Smooth muscle cell of the brain vasculature (primary cell): ENCODE results near the gene ACER3.
"Not testable (repeated sequence)": the region's sequence is repeated elsewhere in the genome, so short reads cannot be mapped to it uniquely, and the experiment has no call there.

Experiments used
- DNase-seq: peaks from one replicate; pipeline ENCODE4 v3.0.0-alpha.2; 2012; ENCODE audit warnings: low read depth, low spot score

The ACER3 gene

DNA sequence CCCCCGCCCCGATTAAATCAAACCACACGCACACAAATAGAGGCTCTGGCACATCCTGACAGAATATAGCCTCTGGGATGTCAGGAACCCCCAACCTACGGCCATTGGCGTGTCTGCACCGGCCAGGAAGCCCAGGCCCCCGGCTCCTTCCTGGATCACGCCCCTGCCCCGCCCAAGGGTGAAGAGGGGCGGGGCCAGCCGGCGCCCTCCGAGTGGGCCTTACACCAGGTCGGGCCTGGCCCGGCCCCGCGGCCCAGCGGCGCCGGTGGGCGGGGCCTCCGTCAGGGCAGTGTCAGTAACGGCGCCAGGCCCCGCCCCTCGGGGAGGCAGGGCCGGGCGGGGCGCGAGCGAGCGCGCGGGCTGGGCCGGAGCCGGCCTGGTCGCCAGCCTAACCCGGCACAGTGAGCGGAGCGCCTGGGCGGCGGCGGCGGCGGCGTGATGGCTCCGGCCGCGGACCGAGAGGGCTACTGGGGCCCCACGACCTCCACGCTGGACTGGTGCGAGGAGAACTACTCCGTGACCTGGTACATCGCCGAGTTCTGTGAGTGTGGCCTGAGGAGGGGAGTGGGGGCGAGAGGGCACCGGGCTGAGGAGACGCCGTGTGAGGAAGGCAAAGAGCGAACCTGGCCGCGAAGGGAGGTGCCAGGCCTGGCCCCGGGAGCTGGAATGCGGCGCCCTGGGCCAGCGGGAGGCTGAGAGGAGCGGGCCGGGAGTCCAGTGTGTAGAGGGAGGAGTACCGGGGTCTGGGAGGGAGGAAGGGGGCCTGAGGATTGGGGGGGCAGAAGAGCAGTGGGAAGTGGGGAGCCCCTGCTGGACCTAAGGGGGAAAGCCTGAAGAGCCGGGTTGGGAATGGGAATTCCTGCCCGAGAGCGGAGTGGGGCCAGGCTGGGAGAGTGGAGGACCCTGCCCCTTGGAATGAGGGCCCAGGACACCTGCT is at the start of gene ACER3:
ACER3 (plus strand) TSS at position 380 of the 937 bp plus-strand sequence; CDS start at position 439, 59 bp downstream.
- DNase-seq = peak; percentile 59

DNA sequence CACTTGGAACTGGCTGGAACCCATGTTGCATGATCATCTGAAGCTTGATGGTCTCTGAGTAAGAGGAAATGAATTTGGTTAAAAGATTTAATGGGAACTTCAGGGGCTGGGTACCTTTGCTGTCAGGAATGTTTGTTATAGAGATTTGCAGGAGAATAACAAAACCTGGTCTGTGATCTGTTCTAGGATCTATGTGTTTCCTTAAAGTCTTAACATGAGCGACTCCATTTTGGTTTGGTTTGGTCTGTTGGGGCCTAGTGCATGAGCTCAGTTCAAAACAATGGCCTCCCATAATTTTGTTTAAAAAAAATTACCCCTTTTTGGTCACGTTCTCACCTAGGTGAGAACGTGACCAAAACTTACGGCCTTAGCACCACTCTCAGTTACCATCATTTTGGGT is 49.5 kb upstream of the ACER3 start:
- no peak for DNase-seq

DNA sequence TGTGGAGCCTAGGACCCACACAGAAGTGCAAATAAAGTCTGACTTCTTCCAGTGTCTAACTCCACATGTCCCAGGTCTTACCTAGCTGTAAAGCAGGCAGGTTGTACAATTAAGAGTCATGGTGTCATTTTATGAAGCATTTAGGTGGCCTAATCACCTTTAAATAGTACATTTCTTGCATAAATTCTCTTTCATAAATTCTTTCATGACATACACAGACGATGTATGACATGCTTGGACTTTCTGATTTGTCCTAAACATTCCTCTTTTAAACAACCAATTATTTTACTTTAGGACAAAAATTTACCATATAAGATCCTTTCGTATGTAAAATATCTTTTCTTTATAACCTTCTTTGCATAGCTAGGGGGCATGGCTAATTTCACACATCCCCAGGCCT is 46.3 kb upstream of the ACER3 start:
- no peak for DNase-seq

DNA sequence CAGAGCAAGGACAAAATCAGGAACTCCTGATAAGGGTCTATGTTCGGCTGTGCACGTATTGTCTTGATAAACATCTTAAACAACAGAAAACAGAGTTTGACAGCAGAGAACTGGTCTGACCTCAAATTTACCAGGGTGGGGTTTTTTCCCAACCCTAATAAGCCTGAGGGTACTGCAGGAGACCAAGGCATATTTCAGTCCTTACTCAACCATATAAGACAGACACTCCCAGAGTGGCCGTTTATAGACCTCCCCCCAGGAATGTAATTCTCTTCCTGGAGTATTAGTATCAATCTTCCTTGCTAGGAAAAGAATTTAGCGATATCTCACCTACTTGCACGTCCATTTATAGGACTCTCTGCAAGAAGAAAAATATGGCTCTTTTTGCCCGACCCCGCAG is 45.0 kb upstream of the ACER3 start:
- DNase-seq = not testable (repeated sequence)

DNA sequence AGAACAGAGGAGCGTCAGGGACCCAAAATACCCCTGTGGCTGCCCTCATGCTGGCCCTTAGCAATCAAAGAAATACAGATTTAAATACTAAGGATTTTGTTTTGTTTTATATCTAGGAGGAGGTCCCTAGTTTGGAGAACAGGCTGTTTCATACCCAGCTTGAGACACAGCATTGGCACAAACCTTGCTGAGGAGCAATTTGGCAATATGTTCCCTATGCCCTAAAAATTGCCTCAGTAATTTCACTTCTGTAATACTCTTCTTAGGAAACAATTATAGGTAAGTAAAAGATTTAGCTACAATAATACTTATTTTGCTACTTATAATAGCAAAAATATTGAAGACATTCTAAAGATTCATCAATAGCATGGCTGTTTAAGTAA is 40.5 kb upstream of the ACER3 start:
- DNase-seq = no peak

DNA sequence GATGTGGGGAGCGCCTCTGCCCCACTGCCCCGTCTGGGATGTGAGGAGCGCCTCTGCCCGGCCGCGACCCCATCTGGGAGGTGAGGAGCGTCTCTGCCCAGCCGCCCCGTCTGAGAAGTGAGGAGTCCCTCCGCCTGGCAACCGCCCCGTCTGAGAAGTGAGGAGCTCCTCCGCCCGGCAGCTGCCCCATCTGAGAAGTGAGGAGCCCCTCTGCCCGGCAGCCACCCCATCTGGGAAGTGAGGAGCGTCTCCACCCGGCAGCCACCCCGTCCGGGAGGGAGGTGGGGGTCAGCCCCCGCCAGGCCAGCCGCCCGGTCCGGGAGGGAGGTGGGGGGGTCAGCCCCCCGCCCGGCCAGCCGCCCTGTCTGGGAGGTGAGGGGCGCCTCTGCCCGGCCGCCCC is 39.3 kb upstream of the ACER3 start:
- not testable (repeated sequence) for DNase-seq

DNA sequence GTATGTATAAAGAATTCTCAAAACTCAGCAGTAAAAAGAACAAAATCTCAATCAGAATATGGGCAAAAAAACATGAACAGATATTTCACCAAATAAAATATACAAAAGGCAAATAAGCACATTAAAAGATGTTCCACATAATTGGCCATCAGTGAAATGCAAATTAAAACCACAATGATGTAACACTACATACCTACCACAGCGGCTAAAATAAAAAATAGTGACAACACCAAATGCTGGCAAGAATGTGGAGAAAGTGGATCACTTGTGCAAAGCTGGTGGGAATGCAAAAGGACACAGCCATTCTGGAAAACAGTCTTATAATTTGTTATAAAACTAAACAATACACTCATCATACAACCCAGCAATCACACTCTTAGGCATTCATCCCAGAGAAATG is 38.3 kb upstream of the ACER3 start:
- no peak for DNase-seq

DNA sequence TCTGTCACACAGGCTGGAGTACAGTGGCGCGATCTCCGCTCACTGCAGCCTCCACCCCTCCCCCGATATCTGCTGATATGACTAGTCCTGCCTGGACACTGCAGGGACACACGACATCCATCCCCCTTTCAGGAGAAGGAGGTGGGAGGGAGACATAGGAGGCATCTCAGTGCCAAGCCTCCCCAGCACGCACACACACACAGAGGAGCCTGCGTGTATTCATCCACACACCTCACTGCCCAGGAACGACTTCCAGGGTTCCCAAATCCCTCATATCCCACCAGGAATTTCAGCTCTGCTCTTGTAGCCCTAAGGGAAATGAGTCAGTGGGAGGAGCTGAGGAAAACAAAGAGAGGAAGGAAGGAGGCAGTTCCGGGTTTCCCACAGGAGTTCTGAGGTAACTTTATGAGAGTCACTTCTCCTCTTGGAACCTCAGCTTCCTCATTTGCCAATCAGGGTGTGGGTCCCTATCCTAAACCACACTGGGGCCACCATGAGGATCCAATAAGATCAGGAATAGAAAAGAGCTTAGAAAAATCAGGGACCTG is 37.2 kb upstream of the ACER3 start:
- no peak for DNase-seq

DNA sequence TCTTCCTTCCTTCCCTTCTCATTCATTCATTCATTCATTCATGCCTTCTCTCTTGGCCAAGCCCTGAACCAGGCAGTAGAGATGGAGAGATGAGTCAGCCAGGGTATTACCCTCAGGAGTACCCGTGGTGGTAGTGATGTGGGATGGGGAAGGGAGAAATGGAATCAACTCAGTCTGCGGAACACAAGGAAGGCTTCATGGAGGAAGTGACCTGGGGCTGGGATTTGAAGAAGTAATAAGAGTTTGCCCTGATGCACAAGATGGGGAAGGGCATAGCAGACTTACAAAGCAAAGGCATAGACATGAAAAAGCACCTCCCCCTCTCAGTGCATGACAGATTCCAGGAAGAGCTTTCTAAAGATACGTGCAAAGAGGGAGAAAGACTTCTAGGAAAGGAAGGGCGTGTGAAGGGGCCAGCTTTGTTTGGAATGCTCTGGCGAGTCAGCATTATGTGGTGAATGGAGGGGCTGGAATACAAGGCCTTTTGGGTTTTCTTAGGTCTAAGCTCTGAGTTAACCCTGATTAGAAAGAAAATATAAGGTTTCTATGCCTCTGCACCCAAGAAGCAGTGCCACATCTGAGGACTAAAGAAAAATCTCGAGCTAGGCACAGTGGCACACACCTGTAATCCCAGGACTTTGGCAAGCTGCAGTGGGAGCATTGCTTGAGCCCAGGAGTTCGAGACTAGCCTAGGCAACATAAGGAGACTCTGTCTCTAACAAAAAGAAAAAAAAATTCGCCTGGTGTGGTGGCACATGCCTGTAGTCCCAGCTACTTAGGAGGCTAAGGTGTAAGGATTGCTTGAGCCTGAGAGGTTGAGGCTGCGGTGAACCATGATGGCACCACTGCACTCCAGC is 36.4 kb upstream of the ACER3 start:
- DNase-seq = no peak

DNA sequence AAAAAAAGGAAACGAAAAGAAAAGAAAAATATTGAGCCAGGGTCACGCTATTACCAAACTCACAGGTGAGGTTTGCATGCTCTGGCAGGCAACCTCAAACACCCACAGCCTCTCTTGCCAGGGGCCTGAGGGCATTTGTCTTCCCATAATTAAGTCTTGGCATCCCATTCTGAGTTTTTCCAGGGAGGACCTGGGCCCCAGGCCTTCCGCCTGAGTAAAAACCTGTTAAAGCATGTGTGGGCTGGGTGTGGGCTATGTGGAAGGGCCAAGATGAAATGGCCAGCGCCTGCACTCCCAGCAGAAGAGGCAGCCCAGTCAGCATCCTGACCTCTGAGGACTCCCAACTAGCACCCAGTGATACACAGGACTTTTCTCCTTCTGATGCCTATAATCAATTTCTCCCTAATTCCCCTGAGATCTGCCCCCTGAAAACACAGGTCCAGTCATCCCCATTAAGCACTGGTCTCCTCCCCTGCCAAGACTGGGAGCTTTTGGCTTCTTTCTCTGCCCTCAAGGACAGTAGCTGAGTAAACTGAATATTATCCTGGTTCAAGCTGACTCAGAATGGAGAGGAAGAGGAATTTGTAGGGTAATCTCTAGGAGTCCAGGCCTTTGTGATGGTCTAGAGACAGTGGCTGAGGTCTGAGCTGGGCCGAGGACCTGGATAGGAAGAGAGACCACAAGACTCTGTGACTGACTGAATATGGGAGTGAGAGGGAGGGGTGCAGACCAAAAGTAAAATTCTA is 35.6 kb upstream of the ACER3 start:
- DNase-seq = no peak

DNA sequence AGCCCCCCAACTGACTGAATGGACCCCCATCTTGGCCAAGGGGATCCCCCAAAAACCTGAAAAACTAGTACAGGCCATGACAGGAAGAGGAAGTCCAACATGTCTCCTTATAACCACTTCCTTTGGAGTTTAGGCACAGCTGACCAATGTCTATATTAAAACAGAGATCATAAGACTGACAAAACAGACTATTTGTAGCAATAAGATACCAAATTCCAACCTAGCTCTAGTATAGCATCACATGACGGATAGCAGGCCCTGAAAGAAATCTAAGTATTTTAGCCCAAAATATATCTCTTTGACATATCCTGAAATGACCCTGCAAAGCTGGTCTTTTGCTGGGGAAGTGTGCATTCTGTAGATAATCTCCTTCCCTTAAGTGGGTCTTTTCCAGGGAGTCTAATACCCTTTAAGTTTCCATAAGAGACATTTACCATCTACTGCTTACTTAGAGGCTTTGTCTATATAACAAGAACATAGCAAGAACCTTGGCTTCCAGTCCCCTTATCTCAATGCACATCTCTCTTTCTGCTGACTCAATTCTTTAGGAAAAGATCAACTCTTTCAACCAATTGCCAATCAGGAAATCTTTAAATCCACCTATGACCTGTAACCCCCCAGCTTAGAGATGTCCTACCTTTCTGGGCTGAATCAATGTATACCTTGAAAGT is 34.9 kb upstream of the ACER3 start:
- DNase-seq = no peak

DNA sequence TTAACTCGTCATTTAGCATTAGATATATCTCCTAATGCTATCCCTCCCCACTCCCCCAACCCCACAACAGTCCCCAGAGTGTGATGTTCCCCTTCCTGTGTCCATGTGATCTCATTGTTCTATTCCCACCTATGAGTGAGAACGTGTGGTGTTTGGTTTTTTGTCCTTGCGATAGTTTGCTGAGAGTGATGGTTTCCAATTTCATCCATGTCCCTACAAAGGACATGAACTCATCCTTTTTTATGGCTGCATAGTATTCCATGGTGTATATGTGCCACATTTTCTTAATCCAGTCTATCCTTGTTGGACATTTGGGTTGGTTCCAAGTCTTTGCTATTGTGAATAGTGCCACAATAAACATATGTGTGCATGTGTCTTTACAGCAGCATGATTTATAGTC is 34.2 kb upstream of the ACER3 start:
- DNase-seq = not testable (repeated sequence)

DNA sequence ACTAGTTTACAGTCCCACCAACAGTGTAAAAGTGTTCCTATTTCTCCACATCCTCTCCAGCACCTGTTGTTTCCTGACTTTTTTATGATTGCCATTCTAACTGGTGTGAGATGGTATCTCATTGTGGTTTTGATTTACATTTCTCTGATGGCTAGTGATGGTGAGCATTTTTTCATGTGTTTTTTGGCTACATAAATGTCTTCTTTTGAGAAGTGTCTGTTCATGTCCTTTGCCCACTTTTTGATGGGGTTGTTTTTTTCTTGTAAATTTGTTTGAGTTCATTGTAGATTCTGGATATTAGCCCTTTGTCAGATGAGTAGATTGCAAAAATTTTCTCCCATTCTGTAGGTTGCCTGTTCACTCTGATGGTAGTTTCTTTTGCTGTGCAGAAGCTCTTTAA is 33.7 kb upstream of the ACER3 start:
- not testable (repeated sequence) for DNase-seq

DNA sequence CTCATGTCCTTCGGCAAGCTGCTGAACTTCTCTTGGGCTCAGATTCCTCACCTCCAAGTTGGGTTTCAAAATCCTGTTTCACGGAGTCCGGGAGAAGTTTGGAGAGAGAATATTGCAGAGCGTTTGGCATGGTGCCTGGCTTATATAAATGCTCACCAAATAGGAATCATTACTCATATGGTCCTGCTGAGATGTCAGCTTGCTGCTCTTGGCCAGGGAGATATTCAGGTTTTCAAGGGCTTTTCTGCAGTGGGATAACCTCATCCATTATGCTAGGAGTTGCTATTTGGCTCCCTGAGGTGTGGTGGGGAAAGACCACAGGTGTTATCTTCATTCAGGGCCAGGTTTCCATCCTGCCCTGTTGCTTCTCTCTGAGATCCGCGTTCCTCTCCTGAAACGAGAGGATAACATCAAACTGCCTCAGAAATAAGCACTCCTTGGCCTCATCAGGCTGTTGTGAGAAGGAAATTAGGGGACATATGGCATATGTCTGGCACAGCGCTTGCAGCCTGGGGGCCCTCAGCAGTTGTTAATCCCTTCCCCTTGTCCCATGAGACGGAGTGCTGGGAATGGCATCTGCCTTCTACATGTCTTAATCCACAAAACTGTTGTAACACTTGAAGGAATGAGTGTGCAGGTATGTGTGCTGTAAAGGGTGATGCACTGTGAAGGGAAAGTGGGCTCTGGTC is 29.9 kb upstream of the ACER3 start:
- peak; percentile 77 for DNase-seq

DNA sequence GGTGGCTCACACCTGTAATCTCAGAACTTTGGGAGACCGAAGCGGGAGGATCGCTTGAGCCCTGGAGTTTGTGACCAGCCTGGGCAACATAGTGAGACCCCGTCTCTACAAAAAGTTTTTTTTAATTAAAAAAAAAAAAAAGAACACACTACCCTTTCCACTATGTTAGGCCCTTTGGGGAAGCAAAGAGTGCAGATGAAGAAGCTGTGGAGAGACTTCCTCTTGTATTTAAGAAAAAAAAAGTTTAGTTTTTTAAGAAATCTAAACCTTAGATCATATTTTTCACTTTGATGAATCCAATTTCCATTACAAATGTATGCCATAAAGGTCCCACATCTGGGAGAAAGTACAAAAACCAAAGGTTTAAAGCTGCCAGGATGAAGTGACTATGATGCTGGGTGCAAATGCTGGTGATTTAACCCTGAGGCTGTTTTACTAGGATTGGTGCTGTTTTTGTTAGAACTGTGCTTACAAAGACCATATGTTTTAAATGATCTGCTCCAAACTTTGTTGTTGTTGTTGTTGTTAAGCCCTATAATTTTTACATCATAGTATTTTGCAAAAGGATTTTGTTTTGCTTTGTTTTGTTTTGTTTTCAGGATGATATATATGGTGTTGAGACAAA is 28.9 kb upstream of the ACER3 start:
- DNase-seq = no peak

DNA sequence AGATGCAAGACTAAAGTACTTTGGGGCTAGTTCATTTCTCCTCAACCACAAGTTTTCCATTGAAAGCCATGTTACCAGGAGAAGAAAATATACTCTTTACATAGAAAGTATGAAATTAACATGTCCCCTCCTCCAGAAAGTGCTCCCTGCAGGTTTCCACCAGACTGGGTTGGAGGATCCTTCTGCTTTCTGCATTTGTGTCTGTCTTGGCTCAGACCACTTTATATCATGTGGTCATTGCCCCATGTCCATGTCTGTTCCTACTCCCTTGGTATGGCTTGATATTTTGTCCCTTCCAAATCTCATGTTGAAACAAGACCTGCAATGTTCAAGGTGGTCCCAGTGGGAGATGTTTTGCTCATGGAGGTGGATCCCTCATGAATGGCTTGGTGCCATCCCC is 28.4 kb upstream of the ACER3 start:
- DNase-seq = no peak

DNA sequence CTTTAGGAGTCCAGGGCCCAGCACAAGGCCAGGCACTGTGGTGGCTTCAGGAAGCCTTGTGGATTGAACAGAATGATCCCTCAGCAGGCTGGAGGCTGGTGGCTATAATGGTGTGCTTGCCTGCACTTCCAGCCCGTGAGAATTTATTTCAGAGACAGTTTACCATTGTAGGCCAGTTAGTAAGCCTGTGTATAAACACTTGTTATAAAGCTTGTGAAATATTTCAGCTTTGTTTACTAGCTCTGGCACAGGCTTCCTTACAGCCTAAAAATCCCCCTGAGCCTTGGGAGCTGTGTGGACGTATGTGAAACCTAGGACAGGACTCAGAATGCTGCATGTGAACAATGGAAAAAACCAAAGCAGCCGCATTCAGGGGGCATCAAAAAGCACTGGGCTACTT is 26.6 kb upstream of the ACER3 start:
- no peak for DNase-seq

DNA sequence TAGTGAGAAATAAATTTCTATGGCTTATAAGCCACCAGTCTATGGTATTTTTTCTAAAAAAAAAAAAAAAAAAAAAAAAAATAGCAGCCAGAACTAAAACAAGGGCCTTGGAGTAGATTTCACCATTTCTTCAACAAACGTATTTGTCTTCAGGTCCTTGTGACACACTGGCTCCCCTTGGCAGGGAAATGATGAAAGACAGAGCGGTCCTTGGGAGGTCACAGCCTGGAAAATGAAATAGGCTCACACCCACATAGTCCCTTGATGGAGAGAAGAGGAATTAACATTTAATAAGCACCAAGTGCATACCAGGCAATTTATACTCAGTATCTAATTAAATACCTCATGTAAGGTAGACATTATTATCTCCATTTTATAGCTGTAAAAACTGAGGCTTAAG is 25.7 kb upstream of the ACER3 start:
- no peak for DNase-seq

DNA sequence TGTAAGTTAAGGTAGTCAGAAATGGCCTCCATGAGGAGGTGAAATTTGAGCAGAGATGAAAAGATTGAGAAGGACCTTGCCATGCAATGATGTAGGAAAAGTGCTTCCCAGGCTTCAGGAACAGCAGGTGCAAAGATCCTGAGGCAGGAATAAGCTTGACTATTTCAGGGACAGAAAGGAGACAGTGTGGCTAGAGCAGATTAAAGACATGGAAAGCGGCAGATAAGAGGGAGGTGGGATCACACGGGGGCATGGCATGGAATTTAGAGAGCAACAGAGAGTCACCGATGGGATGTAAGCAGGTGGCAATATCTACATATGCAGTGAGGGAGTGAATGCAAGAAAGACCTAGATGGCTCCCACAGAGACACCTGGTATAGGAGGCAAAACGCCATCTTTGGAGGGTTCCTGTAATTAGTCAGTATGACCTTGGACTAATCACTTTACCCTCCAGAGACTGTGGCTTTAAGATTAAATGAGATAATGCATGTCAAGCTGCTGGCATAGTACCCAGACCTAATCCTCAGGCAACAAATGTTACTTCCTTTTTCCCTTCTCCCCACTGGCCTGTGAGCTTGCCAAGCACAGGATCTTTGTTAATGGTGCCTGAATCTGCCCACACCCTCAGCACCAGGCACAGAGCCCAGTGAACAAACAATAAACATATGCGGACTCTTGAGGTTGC is 24.6 kb upstream of the ACER3 start:
- DNase-seq = no peak
